AG10803 (cell line): ENCODE data around the gene DUSP2.
"Not testable (repeated sequence)": the region's sequence is repeated elsewhere in the genome, so short reads cannot be mapped to it uniquely, and the experiment has no call there.

Experiments used
- DNase-seq: peaks from one replicate; pipeline ENCODE4 v3.0.0; 2010; ENCODE audit warnings: low read depth
- H3K4me3 ChIP-seq: 2 replicates; pipeline ENCODE4 v1.5.1; 2011; ENCODE audit warnings: mild to moderate bottlenecking, low read length, control low read depth
- TF ChIP-seq, protein P1 (sequence below): conservative IDR thresholded peaks from 2 replicates; pipeline ENCODE4 v1.5.1; 2011; ENCODE audit warnings: mild to moderate bottlenecking, low read length, control low read depth, inconsistent platforms

Gene DUSP2

DNA sequence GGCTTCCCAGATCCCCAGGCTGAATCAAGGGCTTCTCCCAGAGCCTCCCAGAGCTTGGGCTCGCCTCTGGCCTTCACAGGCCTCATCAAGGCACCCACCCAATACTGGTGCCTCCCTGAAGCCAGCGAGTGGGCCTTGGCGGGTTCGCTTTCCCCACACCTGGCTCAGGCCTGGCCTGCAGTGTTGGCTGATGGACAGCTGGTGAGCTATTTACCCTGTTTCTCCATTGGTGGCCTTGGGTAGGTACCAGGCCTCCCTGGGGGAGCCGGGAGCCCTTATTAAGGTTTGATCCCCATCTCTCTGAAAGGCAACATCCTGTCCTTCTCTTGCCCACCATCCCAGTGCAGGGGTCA, 18.2 kb upstream of the DUSP2 start:
- H3K4me3 ChIP-seq, result no peak overlapping the region
- TF ChIP-seq, protein P1, sequence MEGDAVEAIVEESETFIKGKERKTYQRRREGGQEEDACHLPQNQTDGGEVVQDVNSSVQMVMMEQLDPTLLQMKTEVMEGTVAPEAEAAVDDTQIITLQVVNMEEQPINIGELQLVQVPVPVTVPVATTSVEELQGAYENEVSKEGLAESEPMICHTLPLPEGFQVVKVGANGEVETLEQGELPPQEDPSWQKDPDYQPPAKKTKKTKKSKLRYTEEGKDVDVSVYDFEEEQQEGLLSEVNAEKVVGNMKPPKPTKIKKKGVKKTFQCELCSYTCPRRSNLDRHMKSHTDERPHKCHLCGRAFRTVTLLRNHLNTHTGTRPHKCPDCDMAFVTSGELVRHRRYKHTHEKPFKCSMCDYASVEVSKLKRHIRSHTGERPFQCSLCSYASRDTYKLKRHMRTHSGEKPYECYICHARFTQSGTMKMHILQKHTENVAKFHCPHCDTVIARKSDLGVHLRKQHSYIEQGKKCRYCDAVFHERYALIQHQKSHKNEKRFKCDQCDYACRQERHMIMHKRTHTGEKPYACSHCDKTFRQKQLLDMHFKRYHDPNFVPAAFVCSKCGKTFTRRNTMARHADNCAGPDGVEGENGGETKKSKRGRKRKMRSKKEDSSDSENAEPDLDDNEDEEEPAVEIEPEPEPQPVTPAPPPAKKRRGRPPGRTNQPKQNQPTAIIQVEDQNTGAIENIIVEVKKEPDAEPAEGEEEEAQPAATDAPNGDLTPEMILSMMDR, result no peak
- no peak for DNase-seq

GRCh38 chr2:96161898-96162297, 16.7 kb upstream of the DUSP2 start:
- no peak for DNase-seq
- no peak overlapping the region for H3K4me3 ChIP-seq
- TF ChIP-seq, protein P1, result no peak

DNA sequence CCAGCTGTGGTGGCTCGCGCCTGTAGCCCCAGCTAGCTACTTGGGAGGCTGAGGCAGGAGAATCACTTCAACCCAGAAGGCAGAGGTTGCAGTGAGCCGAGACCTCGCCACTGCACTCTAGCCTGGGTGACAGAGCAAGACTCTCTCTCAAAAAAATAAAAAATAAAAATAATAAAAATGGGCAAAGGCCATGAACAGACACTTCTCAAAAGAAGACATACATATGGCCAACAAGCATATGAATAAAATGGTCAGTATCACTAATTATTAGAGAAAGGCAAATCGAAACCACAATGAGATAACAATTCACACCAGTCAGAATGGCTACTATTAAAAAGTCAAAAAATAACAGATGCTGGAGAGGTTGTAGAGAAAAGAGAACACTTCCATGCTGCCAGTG, 15.1 kb upstream of the DUSP2 start:
- H3K4me3 ChIP-seq, DNase-seq: not testable (repeated sequence)

GRCh38 chr2:96159084-96159830, 14.0 kb upstream of the DUSP2 start:
- H3K4me3 ChIP-seq, result no peak overlapping the region
- TF ChIP-seq, protein P1, result no peak
- DNase-seq, result no peak

DNA sequence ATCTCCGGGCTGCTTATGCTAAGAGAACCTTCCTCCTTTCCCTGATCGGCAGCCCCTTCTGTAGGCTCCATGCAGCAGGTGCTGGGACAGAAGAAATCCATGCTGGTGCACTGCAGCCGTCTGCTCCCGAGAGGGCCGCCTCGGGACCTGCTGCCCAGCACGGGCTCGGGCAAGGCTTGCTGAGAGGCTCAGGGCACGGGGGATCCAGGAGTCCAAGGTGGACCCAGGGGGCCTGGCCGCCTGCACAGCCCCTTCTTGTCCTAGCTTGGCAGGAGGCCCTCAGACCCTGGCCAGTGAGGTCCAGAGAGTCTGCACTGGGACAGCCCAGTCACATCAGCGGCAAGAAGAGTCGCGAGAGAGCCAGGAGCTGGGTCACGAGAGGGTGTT, 13.3 kb upstream of the DUSP2 start:
- H3K4me3 ChIP-seq, result no peak overlapping the region
- TF ChIP-seq, protein P1, result no peak
- no peak for DNase-seq

GRCh38 chr2:96157649-96158553, 12.7 kb upstream of the DUSP2 start:
- DNase-seq, result no peak
- TF ChIP-seq, protein P1, result no peak
- H3K4me3 ChIP-seq, result no peak overlapping the region

DNA sequence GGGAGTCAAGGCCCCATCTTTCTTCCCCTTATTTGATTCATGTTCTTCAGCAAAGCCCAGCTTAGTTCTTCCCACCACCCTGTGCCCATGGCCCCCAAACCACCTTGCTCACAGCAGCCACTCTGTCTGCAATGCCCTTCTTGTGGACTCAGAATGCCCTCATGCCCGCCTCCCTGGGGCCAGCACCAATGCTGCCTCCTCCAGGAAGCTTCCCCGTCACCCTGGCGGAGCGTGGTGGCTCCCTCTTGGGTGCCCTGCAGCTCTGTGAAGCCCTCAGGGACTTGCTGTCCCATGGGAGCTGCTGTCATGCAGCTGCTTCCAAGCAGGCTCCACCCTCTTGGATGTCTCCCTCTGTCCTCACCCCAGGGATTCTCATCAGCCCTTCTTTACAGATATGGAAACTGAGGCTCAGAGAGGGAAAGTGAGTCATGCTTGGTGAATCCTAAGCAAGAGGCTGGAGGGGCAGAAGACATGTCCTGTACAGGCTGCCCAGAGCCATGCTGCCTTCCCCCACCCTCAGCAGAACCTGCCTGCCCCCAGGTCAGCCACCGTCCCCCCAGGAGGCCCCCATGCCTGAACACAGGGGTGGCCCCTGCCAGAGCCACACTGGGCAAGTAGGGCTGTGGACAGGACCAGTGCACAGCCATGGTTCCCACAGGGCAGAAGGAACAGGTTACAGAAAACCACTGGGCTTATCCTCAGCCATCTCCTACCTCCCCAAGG, 11.8 kb upstream of the DUSP2 start:
- no peak for DNase-seq
- H3K4me3 ChIP-seq, result no peak overlapping the region
- TF ChIP-seq, protein P1, result no peak
